ENCODE measurements around the gene DOK5.

DNA sequence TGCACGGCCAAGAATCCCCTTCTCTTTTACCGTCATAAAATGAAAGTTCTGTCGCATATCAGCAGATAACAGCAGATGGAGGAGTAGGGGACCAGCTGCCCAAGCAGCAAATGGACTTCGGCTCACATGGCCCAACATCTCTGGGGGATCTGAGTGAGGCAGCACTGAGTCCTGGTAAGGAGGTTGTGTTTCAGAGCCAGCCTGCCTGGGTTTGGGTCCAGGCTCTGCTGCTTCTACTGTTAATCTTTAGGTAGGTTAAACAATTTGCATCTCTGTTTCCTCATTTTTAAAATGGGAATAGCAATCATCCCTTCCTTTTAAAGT is 193.6 kb downstream of the DOK5 start:
- no peak for TF ChIP-seq CTCF (IDR thresholded peaks at IDR 0.05)
- no peak for TF ChIP-seq POLR2A (IDR thresholded peaks at IDR 0.05)
- no peak for TF ChIP-seq POLR2AphosphoS5 (IDR thresholded peaks at IDR 0.05)
